Sciatic nerve (tissue), 2 donors: ENCODE measurements around the gene YY1. TPM values are rescaled to one million over a fixed set of nuclear protein-coding genes. Genes with fewer than 3 reads are reported as not detected.
"Not testable (repeated sequence)": the region's sequence is repeated elsewhere in the genome, so short reads cannot be mapped to it uniquely, and the experiment has no call there.

Source experiments
- ATAC-seq: fragments of 200-7000 bp; cut with Tn5 transposase; one replicate; pipeline ENCODE4 v1.9.1; 2020; ENCODE audit warnings: mild to moderate bottlenecking, moderate library complexity
- DNase-seq: peaks from one replicate; pipeline ENCODE4 v3.0.0-alpha.2; 2020; ENCODE audit warnings: low spot score
- intact Hi-C: fragments of 100-400 bp; cut with DNase I; formaldehyde crosslinking; loops from one replicate; pipeline ENCODE4 v1.14.2; 2022
- total RNA-seq: library from RNA; stranded (reverse); fragmentation: NEBNext Ultra II Directional; extraction: Animal tissue kit (Norgen Biotek cat#: 25700); gene quantifications from one replicate; pipeline ENCODE4 v1.2.1, GENCODE V29; 2021
- donor health status: DM: no; HTN: no; CAD: no.
- donor health status: DM: no; HTN: no; CAD: no.

The YY1 gene
- total RNA-seq, 1 donor from 2014 or later = 59.9 TPM

DNA sequence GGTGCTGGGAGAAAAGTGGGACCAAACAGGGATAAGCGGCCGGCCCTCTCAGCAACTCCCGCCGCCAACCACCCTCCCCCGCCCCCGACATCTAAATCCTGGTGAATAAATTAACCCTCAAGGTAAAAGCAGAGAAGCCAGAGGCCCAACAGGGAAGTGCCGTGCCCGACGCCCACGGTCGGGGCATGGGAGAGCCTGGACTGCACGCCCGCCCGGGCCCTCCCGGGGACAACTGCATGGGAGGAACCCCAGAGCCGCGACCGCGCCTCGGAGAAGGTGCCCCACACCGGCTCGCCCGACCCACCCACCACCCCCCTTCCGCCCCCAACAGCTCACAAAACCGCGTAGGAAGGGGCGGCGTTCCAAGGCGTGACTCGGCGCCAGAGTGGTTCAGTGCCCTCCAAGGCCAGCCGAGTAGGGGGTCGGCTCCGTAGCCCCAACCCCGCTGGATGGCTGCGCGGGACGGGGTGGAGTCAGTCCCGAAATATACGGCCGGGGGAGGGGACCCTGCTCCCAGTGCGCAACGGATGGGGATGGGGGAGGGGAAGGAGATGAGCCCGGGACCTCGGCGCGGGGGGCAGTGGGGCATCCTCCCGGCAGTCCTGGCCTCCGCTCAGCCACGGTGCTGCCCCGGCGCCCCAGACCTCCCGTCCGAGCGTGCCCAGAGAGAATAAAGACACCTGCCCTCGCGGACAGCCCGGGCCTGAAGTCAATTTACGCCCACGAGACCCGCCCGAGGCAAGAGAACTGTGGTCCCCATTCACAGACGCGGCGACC, 66.6 kb downstream of the YY1 start:
- ATAC-seq (peak; percentile 4), DNase-seq (peak; percentile 71)
- intact Hi-C loops = no loop called here

DNA sequence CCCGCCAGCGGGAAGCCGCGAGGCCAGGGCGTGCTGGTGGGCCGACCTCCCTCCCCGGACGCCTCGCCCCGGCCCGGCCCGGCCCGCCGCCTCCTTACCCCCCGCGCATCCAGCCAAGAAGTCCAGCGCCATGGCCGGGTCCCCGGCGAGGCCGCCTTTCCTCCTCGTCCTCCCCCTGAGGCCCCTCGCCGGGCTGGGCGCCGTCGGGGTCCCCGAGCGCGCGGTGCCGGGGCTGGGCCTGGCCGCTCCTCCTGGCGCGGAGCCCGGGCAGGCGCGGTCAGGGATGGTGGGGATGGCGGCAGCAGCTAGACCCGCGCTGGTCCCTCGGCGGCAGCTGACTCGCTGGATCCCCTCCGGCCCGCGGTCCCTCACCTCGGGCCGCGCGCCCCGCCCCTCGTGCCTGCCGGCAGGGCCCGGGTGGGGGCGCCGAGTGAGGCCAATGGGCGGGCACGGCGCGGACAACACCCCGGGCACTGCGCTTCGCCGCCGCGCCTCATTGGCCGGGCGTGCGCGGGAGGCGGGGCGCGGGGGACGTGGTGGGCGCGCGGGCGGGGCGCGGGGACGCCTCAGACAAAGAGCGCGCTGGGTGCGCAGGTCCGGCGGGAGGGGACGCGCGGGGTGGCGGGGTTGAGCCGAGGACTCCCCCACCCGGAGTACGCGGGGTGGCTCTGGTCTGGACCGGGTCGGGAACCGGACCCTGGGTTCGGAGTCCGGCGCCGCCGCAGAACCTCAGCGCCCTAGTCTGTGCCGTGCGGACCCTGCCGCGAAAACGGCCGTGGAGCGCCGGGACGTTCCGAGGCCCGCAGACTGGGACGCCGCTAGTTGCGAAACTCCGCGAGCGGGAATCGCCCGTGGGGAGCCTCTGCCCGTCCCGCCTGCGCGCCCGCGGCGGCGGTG, 67.4 kb downstream of the YY1 start, which contains the start of gene SLC25A29:
Gene SLC25A29, minus strand, starts transcription at position 344 of the 897 bp plus-strand sequence. Its CDS starts 212 bp downstream, at position 132.
- ATAC-seq (peak; percentile 87), DNase-seq (peak; percentile 90)
- intact Hi-C loops = no loop called here

DNA sequence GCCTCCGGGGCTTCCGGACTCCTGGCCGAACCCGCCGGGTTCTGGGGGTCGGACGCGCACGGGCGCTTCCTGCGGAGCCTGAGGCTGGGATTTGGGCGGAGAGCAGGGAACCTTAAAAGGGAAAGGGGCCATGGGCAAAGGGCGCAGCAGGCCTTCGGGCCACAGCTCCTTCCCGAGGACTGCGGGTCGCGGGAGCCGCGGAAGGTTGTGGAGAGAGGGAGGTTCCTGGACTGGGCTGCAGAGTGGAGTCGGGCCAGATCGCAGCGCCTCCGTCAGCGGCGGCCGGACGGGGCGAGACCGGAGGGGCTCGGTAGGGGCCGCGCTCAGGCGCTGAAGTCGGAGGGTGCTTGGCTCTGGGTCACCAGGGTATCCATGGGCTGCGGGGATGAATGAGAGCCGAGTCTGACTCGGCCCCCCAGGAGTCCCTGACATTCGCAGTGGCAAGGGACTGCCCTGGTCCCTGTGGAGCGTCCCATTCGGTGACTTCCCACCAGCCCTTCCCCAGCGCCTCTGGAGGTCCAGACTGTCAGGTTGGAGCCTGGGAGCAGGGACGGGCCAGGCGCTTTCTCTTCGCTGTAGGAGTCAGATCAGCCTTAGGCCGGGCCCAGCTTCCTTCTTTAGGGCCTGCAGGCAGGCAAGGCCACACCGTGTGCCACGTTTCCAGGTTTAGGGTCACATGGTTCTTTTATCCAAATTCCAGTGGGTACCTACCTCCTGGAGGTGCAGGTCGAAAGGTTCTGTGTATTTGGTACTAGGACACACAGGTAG, 68.2 kb downstream of the YY1 start:
- DNase-seq = peak; percentile 74
- peak; percentile 31 for ATAC-seq

DNA sequence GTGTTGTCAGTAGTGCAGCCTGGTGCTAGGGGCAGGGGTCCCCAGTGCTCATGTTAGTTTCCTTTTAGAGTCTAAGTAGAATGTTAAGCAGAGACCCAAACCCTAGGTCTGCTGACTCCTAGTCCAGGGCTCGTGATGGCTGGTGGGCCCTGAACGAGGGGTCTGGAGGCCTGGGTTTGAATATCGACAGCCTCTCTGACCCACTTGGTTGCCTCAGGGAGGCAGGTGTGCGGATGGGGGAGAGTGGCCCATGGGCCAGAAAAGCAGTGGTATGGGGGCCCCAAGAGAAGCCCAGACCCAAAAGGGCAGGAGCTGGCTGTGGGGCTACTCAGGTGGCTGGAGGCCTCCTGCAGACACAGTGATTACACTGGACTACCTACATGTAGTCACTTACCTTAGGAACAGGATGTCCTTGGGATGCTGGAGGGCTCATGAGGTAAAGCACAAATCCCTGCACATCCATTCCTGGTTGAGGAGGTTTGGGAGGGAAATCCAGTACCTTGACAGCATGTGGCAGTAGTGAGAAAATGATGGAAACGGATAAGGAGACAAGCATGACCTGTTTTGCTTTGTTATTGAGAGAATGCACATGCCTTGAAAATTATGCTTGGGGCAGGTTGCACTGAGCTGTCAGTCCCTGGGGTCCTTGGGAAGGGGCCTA, 69.0 kb downstream of the YY1 start:
- intact Hi-C loops = no loop called here
- DNase-seq (no peak), ATAC-seq (no peak)

More for the DNA sequence above, 68.2 kb downstream of the YY1 start:
- intact Hi-C loops = no loop called here

DNA sequence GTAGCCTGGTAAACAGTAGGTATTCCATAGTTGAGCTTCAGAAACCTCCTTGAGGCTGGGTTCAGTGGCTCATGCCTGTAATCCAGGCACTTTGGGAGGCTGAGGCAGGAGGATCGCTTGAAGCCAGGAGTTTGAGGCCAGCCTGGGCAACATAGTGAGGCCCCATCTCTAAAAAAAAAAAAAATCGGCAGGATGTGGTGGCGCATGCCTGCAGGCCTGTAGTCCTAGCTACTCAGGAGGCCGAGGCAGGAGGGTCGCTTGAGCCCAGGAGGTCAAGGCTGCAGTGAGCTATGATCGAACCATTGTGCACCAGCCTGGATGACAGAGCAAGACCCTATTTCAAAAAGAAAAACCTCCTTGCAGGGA, 69.5 kb downstream of the YY1 start:
- intact Hi-C loops = not testable (repeated sequence)

DNA sequence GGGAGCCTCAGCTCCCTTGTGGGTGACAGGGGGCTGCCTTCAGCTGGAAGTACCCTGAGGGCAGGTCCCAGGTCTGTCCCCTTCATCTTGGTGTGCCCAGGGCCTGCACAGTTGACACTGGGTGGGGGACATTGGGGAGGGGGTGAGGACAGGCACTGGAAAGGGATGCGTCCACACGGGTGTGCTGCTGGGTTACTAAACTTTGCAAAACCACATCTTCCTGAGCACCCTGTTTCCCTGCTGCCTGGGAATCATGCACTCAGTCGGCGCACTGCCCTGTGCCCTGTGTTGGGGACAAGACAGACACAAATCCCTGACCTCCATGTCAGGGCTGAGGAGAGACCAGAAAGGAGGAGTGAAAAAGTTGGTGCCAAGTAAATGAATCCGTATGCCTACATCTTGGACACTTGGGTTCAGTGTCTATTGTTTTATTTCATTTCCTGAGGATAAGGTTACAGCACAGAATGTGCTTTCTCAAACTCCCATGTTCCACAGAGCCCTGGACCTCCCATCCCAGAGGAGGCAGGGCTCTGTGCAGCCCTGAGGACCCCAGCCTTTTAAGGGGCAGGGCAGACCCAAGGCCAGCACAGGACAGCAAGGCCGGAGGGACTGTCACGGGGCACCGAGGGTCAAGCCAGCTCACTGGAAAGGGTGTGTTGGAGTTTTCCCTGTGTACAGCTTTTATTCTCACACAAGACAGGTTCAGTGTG, 70.2 kb downstream of the YY1 start:
- ATAC-seq = no peak
- intact Hi-C loops = no loop called here
- no peak for DNase-seq

More for the DNA sequence above, 69.5 kb downstream of the YY1 start:
- not testable (repeated sequence) for ATAC-seq, DNase-seq

DNA sequence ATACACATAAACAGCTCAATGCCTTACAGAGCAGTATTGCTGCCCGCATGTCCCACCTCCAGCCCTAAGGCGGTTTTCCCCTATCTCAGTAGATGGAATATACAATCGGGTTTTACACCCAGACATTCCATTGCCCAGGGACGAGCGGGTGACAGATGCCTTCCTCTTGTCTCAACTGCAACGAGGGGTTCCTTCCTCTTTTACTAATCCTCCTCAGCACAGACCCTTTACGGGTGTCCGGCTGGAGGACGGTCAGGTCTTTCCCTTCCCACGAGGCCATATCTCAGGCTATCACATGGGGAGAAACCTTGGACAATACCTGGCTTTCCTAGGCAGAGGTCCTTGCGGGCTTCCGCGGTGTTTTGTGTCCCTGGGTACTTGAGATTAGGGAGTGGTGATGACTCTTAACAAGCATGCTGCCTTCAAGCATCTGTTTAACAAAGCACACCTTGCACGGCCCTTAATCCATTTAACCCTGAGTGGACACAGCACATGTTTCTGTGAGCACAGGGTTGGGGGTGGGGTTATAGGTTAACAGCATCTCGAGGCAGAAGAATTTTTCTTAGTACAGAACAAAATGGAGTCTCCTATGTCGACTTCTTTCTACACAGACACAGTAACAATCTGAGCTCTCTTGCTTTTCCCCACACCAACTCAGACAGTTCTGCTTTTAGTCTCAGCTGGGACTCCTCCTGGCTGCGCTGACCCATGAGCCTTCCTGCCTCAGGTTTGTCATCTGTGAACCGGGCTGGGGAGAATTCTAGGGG, 73.3 kb downstream of the YY1 start:
- intact Hi-C loops, DNase-seq: not testable (repeated sequence)

DNA sequence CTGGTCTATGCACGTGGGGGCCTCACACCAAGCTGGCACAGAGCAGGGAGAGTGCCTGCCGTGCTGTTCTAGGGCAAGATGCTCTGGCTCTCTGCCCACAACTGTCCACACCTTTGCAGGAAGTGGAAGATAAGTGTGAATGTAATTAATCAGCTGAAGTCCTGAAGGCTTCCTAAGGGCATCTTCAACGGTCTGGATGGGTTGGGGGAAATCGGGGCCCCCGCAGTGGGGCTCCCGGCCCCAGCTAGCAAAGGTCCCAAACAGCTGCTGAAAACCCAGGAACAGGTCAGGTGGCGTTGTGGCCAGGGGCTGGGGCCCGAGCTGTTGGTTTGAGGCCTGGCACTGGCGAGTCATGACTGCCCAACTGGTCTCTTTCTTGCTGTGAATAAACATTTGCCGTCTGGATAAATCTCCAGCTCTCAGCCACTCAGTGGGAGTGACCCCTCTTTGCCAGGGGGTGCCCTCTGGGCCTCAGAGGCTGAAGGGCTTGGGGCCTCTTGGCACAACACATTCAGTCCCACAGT, 74.0 kb downstream of the YY1 start:
- intact Hi-C loops = no loop called here
- ATAC-seq (no peak), DNase-seq (no peak)

More for the DNA sequence above, 73.3 kb downstream of the YY1 start:
- ATAC-seq = not testable (repeated sequence)

DNA sequence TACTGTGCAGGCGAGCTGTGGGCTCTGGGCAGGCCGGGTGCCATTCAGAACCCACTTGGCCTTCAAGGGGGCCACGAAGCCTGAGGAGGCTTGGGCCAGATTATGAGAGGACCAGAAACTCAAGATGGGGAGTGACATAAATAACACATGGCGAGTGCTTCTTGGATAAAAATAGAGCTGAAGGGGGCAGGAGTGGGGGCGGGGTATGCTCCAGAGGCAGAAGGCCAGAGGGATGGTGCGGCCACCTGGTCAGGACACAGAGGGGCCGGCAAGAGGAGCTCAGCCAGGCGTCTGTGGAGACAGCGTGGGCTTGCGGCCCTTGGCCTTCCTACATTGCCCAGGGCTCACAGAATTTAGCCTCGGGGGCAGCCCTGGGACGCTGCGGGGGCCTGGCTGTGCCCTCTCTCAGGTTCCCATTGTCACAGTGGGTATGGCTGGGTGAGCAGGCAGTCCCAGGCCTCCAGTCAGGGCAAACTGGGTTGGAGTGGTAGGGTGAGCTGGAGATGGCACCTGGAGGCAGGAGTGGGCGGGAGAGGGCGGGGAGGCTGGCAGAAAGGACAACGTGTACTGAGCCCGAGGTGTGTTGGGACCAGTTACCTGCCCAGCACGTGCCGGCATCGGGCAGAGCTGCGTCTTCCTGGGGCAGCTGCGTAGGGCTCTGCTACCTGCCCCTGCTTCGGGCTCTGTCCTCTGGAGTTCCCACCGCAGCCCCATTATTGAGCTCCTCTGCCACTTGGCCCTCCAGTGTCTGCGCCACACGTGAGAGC, 74.7 kb downstream of the YY1 start:
- intact Hi-C loops = no loop called here
- ATAC-seq = no peak
- no peak for DNase-seq

DNA sequence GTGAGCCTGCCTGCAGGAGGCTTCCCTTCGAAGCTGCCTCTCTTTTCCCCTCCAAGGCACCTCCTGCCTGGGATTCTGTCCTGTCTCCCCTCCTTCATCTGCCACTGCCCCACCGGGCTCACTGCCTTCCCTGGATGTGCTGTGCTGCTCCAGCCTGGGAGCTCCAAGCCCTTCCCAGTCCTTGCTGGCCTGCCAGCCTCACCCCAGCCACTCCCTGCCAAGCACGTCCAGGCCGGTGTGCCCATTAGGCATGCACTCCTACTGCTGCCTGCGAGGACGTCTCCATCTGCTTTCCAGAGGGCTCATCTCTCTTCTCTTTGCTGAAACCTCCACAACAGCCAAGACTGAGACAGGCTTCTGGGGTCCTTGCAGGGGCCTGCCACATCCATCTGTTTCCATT, 75.8 kb downstream of the YY1 start:
- ATAC-seq = no peak
- no peak for DNase-seq
- intact Hi-C loops = no loop called here

DNA sequence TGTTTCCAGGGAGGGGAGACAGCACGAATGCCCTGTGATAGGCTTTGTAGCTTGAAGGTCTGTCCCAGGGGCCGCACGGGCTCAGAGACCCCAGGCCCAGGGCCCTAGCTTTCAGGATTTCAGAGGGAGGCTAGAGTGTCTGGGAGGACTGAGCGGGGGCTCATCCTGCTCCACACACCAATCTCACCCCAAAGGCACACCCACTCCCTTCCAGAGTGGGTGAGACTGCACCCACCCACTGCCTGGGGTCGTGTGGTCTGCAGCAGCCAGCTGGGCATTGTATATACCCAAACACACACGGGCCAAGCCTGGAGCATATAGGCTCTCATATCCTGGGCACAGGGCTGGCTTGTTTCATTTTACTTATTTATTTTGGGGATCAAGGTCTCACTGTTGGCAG, 78.4 kb downstream of the YY1 start:
- intact Hi-C loops = no loop called here
- DNase-seq (no peak), ATAC-seq (peak; percentile 8)

DNA sequence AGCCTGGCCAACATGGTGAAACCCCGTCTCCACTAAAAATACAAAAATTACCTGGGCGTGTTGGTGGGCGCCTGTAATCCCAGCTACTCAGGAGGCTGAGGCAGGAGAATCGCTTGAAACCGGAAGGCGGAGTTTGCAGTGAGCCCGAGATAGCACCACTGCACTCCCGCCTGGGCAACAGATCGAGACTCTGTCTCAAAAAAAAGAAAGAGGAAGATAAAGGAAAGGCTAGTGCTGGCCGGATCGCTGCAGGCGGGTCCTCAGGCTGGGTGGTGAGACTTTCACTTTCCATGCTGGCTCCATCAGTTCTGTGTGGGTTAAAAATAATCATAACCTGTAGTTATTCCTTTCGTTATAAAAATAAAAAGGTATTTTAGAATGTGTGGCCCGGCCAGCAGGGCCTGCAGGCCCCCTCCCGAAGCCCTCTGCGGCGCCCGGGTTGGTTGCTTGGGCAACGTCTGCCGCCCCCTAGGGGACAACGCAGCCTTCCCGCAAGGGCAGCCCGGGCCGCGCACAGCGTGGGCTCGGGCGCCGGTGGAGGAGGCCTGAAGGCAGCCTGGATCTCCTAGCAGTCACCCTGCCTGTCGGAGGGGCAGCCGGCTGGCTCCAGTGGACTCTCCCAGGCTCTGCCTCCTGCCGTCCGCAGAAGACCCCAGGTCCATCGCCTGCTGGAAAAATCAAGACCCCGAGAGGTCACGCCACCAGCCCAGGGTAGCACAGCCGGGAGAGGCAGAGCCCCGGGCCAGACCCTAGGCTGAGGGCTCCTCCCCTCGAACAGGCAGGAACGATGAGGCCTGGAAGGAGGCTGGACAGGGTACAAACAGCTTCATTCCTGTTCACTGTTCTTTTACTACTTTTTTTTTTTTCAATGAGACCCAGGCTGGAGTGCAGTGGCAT, 79.2 kb downstream of the YY1 start:
- DNase-seq (peak; percentile 87), ATAC-seq (peak; percentile 93)
- intact Hi-C loops = no loop called here

DNA sequence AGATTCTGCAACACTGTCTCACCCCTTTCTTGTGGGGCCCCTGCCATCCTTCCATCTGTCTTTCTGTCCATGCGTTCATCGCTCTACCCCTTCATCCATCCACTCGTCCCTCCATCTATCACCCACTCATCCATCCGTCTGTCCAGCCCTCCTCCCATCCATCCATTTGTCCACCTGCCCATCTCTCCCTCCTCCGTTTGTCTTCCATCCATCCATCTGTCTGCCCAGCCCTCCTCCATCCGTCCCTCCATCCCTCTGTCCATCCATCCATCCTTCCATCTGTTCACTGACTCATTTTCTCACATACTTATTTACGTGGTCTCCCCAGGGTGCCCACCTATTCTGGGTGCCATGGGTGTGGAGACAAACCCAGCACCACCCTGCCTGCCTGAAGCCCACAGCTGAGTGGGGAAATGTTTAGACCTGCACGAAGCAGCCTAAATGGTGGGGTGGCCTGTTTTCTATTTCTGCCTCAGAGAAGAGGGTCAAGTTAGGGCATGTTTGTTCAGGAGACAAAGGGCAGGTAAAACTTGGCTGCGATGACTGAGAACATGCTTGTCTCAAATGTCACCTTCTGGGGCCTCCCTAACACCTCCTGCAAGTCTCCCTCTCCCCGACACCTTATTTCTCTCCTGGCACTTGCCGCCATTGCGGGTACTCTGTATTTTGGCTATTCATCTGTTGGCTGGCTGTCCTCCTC, 81.4 kb downstream of the YY1 start:
- intact Hi-C loops = no loop called here
- DNase-seq (no peak), ATAC-seq (no peak)

DNA sequence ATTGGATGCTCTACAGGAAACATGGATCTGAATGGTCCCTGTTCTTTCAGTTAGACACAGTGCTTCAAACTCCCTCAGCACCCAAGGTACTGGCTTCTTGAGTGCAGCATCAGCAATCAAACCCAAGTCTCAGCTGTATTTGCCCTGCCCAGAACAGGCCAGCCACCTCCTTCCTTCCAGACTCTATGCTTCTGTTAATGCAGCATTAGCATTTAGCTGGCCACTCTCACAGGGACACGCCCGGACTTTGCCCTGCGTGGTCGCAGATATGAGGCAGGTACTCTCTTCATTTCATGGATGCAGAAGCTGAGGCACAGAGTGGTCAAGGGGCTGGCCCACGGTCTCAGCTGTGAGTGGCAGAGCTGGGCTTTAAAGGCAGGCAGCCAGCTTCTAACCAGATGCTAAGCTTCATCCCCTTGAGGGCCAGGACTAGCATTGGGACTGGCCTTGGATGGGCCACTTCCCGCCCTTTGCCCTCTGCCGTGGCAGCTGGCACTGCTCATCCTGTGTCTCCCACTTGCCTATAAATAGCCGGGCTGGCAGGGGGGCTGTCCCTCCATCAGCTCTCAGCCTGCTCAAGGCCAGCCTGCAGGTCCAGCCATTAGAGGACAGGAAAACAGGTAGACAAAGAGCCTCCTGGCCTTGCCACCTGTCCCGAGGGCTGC, 82.7 kb downstream of the YY1 start:
- ATAC-seq (no peak), DNase-seq (no peak)
- intact Hi-C loops = no loop called here
